SU-DHL-6 (cell line): ENCODE measurements around the gene CYBA.

ENCODE experiments used
- H2AFZ ChIP-seq: fragments of 200-600 bp; sonication (generic); 2 replicates; pipeline ENCODE4 v1.6.1; 2014; ENCODE audit warnings: low read depth, mild to moderate bottlenecking, moderate library complexity, mixed read lengths, antibody characterized with exemption, low read length; ENCODE audit not compliant: severe bottlenecking
- H3F3A ChIP-seq: fragments of 200-600 bp; shearing (Covaris generic); 2 replicates; pipeline ENCODE4 v1.6.0; 2016; ENCODE audit warnings: antibody characterized with exemption, mild to moderate bottlenecking; ENCODE audit not compliant: insufficient read depth
- H3K27ac ChIP-seq: fragments of 200-600 bp; sonication (generic); 2 replicates; pipeline ENCODE4 v1.5.1; 2016; ENCODE audit warnings: low read depth, mild to moderate bottlenecking, low read length, moderate library complexity, mixed read lengths
- H3K27me3 ChIP-seq: fragments of 200-600 bp; sonication (generic), shearing (Covaris generic); 2 replicates; pipeline ENCODE4 v1.6.0; 2014; ENCODE audit warnings: mild to moderate bottlenecking, low read length
- H3K36me3 ChIP-seq: fragments of 200-600 bp; sonication (generic); 2 replicates; pipeline ENCODE4 v1.6.1; 2014; ENCODE audit warnings: mild to moderate bottlenecking, low read length, mixed read lengths
- H3K4me2 ChIP-seq: fragments of 300-600, 200-600 bp; shearing (Covaris generic), sonication (generic); 2 replicates; pipeline ENCODE4 v1.6.0; 2014; ENCODE audit warnings: low read length, low read depth, mild to moderate bottlenecking; ENCODE audit not compliant: poor library complexity, severe bottlenecking
- H3K4me3 ChIP-seq: fragments of 200-600 bp; sonication (generic); 2 replicates; pipeline ENCODE4 v1.5.1; 2014; ENCODE audit warnings: antibody characterized with exemption, low read length, mild to moderate bottlenecking, mixed read lengths; ENCODE audit not compliant: insufficient read depth, poor library complexity, severe bottlenecking
- H3K79me2 ChIP-seq: fragments of 200-600 bp; sonication (generic); 2 replicates; pipeline ENCODE4 v1.6.1; 2014; ENCODE audit warnings: mild to moderate bottlenecking, low read length, moderate library complexity; ENCODE audit not compliant: insufficient read depth
- H3K9ac ChIP-seq: fragments of 200-600 bp; sonication (generic); 2 replicates; pipeline ENCODE4 v1.7.0; 2014; ENCODE audit warnings: mild to moderate bottlenecking, low read length
- H3K9me2 ChIP-seq: fragments of 200-600 bp; sonication (generic); replicated peaks from 2 replicates; pipeline ENCODE4 v1.6.1; 2014; ENCODE audit warnings: low read length; ENCODE audit not compliant: insufficient read depth
- H3K9me3 ChIP-seq: fragments of 200-600 bp; sonication (generic); 2 replicates; pipeline ENCODE4 v1.6.1; 2014; ENCODE audit warnings: low read length, mixed read lengths; ENCODE audit not compliant: insufficient read depth
- H4K20me1 ChIP-seq: fragments of 200-600 bp; sonication (generic); 2 replicates; pipeline ENCODE4 v1.6.1; 2014; ENCODE audit warnings: low read depth, mild to moderate bottlenecking, antibody characterized with exemption, low read length, moderate library complexity, mixed read lengths
- CTCF ChIP-seq: fragments of 200-600 bp; sonication (generic); IDR thresholded peaks from one replicate; pipeline ENCODE4 v1.5.1; 2017; ENCODE audit warnings: antibody characterized with exemption, mild to moderate bottlenecking, low read length, moderate library complexity; ENCODE audit not compliant: insufficient read depth, poor library complexity, severe bottlenecking
- EZH2phosphoT487 ChIP-seq: fragments of 200-600 bp; sonication (generic), shearing (Covaris generic); conservative IDR thresholded peaks from 2 replicates; pipeline ENCODE4 v1.6.1; 2018; ENCODE audit warnings: mild to moderate bottlenecking, antibody characterized with exemption, low read length, moderate library complexity, mixed read lengths

Gene CYBA

GRCh38 chr16:88635671-88636319 is 15.1 kb downstream of the CYBA start:
- Histone ChIP-seq H4K20me1 (no peaks in the 10 kb centered on the region), H3K36me3 (no peaks in the 10 kb centered on the region), H2AFZ (no peak overlapping the region), H3F3A (peaks cover 25% of the 10 kb centered on the region), H3K9ac (no peak overlapping the region), H3K9me3 (peaks cover 14% of the 10 kb centered on the region; the same call in 1 of the 2 replicates), H3K27ac (no peak overlapping the region), H3K9me2 (no peaks in the 10 kb centered on the region), H3K27me3 (no peaks in the 10 kb centered on the region), H3K4me2 (no peak overlapping the region), H3K79me2 (no peaks in the 10 kb centered on the region), H3K4me3 (no peak overlapping the region)
- no peak for TF ChIP-seq EZH2phosphoT487

- Histone ChIP-seq H3K27me3 (no peaks in the 10 kb centered on the region), H4K20me1 (no peaks in the 10 kb centered on the region), H3K9ac (no peak overlapping the region), H3F3A (peaks cover 25% of the 10 kb centered on the region), H3K4me3 (no peak overlapping the region), H3K27ac (no peak overlapping the region; the same call in 1 of the 2 replicates), H3K36me3 (no peaks in the 10 kb centered on the region), H3K9me3 (peaks cover 14% of the 10 kb centered on the region; the same call in 1 of the 2 replicates), H3K79me2 (no peaks in the 10 kb centered on the region), H3K9me2 (no peaks in the 10 kb centered on the region), H3K4me2 (peak overlapping the region; percentile 47), H2AFZ (no peak overlapping the region)
- no peak for TF ChIP-seq CTCF
- no peak for TF ChIP-seq EZH2phosphoT487
These were observed 15.7 kb downstream of the CYBA start for GRCh38 chr16:88634994-88635670.

- Histone ChIP-seq H3K79me2 (no peaks in the 10 kb centered on the region), H3K4me3 (peak overlapping the region; percentile 29), H3K9ac (peak overlapping the region; percentile 26; the same call in 1 of the 2 replicates), H3F3A (peaks cover 25% of the 10 kb centered on the region), H3K9me2 (no peaks in the 10 kb centered on the region), H2AFZ (no peak overlapping the region), H3K27me3 (no peaks in the 10 kb centered on the region), H3K4me2 (peak overlapping the region; percentile 47), H3K9me3 (peaks cover 14% of the 10 kb centered on the region; the same call in 1 of the 2 replicates), H3K27ac (peak overlapping the region; percentile 62), H3K36me3 (no peaks in the 10 kb centered on the region), H4K20me1 (no peaks in the 10 kb centered on the region)
- TF ChIP-seq EZH2phosphoT487 (no peak), CTCF (no peak)
These were observed 16.5 kb downstream of the CYBA start for GRCh38 chr16:88634141-88634993.
